GM04504 (cell line): ENCODE data around the gene ADORA2B.
"Not testable (repeated sequence)": the region's sequence is repeated elsewhere in the genome, so short reads cannot be mapped to it uniquely, and the experiment has no call there.

Experiments
- DNase-seq: peaks from one replicate; pipeline ENCODE4 v3.0.0-alpha.2; 2012; ENCODE audit warnings: low read depth

Gene ADORA2B

DNA sequence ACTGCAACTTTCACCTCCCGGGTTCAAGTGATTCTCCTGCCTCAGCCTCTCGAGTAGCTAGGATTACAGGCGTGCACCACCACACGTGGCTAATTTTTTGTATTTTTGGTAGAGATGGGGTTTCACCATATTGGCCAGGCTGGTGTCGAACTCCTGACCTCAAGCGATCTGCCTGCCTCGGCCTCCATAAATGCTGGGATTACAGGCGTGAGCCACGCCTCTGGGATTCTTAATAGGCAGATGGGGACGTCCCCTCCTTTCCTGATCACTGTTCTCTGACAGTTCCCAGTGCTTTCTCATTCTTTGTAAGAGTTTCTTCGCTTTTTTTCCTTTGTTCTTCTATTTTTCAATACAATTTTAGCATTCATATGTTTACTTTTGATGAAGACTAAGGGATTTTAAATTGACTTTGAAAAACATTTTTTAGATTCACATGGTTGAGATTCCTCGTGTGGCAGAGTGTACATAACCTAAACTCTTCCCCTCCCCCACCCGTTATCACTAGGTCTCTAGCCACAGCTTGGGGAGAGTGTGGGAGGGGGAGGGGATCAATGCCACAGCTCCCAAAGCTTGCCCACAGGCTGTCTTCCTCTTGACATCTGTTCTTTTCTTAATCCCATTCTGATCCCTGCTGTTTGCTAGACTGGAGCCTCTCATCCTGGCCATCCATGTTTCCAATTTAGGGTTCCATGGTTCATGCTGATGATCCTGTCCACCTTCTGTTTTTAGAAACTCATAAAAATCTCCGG is 11.0 kb downstream of the ADORA2B start:
- DNase-seq = no peak

GRCh38 chr17:15957206-15957605 is 12.3 kb downstream of the ADORA2B start:
- no peak for DNase-seq

- no peak for DNase-seq
Observed at GRCh38 chr17:15957608-15958307, 12.8 kb downstream of the ADORA2B start.

DNA sequence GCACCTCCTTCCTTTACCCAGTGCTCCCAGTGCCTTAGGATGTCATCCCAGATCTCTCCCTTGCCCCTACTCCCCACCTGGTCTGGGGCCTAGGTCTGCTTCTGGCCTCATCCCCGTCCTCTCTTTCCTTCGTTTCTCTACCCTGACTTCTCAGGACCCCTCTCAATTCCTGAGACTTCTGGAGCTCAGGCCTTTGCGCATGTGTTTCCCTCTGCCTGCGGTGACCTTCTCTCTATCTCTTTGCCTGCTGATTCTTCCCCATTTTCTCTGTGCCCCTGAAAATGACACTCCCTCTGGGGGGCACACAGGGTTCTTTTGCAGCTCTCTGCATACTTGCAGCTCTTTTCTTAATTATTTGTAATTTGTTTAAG is 13.5 kb downstream of the ADORA2B start:
- no peak for DNase-seq

DNA sequence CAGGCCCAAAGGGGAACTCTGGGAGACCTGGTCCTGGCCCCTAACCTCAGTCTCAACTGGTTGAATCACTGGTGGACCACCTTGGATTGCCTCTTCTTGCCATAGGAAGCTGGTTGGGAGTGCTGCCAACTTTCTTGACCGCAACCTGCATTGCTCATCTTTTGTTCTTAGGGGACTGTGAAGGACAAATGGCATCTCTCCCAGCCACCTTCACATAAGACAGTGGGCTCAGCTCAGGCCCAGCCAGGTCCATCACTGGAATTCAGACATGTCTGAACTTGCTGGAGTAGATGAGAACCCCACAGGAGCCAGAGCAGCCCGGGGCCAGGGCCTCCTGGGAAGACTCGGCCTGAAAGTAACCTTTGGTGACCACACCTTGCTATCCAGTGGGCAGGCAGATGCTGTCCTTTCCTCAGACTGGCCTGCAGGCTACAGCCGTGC is 18.8 kb downstream of the ADORA2B start:
- no peak for DNase-seq

DNA sequence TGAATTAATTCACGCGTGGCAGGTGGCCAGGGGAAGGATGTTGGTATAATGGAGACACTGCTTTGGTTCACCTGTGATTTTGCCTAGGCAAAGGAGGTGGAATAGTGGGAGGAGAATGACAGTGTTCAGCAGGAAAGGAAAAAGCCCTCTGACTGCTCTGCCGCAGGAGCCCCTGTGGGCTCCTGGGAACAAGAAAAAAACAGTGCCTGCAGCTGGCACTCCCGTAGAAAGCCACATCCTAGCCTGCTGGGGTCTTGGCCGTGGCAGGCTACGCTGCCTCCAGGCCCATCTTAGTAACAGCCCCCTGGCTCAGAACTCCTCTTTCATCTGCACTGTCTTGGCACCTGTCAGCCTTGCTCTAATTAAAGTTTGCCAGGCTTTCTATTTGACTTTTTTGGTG is 20.6 kb downstream of the ADORA2B start:
- DNase-seq = no peak

GRCh38 chr17:15966183-15966878 is 21.4 kb downstream of the ADORA2B start:
- DNase-seq = no peak

GRCh38 chr17:15966879-15967248 is 21.9 kb downstream of the ADORA2B start:
- no peak for DNase-seq

DNA sequence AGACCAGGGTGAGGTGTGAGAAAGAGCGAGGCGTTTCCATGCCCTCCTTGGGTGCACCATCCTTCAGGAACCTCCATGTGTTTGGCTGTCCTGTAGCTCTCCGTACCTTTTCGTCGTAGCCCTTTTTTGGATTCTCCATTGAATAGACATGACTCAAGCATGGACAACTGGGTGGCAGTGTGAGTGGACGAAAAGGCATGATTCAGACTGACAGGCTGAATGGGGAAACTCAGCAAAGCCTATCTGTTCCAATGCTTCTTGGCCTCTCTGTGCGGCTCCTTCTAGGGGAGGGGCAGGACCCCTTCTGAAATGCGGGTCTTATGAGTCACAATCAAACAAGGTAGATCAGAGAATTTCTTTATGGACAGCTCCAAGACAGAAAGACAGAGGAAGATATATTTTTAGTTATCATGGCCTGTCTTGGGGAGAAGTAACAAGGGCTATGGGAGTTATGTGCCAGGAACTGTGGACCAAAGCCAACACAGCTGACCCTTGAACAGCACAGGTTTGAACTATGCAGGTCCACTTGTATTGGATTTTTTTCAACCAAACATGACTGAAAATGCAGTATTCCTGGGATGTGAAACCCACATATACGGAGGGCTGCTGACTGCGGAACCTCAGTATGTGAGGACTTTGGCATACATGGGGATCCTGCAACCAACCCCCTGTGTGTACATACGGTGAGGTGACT is 22.9 kb downstream of the ADORA2B start:
- no peak for DNase-seq

DNA sequence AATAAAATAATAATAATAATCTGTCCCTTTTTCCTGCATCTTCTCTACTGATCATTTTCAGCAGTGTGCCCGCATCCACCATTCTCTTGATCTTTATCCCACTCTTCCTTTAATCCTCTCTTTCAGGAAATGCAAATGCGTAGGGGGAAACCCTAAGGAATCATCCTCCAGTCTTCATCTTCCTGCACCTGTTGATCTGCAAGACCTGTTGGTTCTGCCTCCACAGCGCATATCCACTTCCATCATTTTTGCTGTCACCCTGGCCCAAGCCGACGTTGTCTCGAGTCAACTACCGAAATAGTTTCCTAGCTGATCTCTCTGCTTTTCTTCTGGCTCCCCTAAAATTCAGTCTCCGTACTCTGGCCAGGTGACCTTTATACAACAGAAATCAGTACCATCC is 24.5 kb downstream of the ADORA2B start:
- no peak for DNase-seq

- no peak for DNase-seq
Observed at GRCh38 chr17:15970500-15970899, 25.6 kb downstream of the ADORA2B start.

- DNase-seq = no peak
Observed at GRCh38 chr17:15971098-15971678, 26.3 kb downstream of the ADORA2B start.

GRCh38 chr17:15971882-15972281 is 27.0 kb downstream of the ADORA2B start:
- DNase-seq = no peak

DNA sequence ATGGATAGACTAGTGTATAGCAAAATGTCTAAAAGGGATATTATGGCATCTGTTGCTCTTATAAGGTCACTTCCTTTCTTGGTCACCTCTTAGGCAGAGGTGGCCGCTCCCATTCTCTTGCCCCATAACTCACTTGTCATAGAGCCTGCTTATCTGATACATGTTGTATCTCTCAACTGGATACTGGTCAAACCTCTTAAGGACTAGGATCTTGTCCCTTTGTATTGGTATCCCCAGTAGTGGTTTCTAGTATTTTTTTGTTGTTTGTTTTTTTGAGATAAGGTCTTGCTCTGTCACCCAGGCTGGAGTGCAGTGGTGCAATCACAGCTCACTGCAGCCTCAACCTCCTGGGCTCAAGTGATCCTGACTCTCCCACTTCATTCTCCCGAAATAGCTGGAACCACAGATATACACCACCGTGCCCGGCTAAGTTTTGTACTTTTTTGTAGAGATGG is 27.6 kb downstream of the ADORA2B start:
- DNase-seq = no peak

DNA sequence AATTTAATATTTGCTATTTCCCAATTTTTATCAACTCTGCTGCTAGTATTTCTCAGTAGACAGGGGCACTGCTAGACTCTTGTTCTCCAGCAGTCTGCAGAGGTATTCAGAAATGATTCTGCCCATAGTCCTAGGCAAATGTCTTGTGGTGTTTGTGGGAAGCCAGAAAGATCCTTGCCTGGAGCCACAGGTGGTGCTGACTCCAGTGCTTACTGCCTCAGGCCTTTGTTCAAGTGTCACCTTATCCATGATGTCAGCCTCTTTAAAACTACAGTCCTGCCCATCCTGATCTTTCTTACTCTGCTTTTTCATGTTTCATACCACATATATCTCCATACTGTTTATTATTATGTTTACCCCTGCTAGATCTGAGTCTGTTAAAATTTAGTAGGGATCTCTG is 28.1 kb downstream of the ADORA2B start:
- DNase-seq = no peak

DNA sequence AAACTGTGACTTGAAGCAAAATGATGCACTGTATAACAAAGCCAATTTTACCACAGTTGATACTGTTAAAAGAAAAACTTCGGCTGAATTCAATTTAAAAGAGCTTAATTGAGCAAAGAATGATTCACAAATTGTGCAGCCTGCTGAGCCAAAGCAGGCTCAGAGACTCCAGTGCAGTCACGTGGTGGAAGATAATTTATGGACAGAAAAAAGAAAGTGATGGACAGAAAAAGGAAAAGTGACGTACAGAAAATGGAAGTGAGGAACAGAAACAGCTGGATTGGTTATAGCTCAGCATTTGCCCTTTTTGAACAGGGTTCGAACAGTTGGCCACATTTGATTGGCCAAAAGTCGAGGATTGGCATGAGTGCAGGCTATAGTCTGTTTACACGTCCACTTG is 28.9 kb downstream of the ADORA2B start:
- DNase-seq = no peak

DNA sequence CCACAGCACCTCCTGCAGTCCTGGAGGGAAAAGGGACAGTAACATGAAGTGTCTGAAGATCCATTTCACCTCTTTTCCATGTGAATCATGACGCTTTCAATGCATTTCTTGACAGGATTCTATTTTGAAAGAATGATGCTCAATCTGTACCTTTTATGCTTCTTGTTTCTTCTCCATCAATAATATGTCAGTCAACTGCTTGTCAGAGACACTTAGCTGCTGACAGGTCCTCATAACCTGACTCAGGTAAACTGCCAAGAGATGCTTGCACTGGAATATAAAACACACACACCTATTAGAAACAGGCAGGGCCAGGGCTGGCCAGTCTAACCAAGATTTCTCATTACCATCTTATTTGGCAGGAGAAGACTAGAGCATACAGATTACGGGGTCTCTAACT is 33.0 kb downstream of the ADORA2B start:
- no peak for DNase-seq

DNA sequence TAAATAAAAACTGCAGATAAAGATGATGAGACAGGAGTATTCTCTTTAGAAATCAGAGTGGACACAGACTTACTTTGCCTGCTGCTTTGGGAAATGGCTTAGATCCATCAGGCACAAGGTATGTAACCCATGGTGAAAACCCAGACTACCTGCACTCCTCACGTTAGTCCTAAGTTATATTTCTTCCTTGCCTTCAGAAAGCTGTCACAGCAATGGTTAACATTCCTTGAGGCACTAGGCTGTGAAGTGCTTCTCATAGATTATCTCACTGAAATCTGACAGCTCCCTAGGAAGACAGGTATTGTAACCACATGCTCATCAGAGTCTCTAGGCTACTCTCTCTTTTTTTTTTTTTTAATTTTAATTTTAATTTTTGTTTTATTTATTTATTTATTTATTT is 33.7 kb downstream of the ADORA2B start:
- no peak for DNase-seq

GRCh38 chr17:15979013-15979412 is 34.1 kb downstream of the ADORA2B start:
- DNase-seq = not testable (repeated sequence)

DNA sequence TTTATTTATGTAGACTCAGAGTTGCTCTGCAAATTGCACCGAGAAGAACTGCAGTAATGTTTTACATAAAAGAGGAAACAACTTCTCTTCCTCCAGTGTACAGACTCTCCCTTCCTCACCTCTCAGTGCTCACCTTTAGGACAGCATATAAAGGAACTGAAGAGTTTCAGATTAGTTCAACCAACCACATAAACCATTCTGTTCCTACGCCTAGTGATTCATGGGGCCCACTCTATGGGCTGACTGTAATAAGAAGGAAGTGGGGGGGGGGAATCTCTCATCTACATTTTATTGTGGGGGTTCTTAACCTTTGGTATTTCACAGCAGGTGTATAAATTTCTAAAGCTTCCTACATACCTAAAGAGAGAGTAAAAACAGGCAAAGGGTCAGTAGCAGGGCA is 36.3 kb downstream of the ADORA2B start:
- no peak for DNase-seq

DNA sequence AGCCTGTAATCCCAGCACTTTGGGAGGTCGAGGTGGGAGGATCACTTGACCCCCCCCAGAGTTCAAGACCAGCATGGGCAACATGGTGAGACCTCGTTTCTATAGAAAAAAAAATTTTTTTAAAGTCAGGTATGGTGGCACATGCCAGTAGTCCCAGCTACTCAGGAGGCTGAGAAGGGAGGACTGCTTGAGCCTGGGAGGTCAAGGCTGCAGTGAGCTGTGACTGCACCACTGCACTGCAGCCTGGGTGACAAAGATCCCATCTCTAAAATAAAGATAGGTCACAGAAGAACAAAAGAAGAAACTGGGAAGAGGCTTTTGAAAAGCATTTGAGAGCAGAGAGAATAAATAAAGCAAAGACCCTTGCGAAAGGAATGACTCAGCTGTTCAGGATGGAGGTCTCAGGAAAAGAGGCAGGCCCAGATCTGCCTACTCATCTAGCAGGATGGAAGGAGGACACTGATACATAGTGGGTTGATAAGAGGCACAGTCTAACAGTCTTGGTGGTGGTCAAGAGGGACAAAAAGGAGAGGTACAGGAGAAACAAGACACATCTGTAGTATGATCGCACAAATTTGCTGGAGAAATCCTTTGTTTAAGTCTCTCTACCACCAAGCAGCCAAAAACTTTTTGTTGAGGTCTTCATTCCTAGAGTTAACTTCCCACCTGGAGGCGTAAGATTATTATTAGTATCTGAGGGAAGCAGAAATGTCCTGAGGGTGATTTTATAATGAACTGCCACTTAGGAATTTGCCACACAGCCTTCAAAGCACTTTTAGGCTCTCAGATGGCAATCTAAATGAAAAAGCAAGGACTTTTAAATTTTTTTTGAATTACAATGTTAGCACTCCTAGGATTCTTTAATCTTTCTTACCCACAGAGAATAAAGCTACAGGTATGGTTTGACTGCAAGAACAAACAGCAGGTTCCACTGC is 37.0 kb downstream of the ADORA2B start:
- DNase-seq = no peak
